Stimulated activated CD4-positive, alpha-beta T cell treated with anti-CD3 and anti-CD28 coated beads, Interleukin-2, amount 100 ng/mL, for 48 hours (primary cell): ENCODE data around the gene EMP1.

Source experiments
- DNase-seq, 2 donors: peaks; one replicate each; pipeline ENCODE4 v3.0.0-alpha.2; 2020

EMP1 gene

DNA sequence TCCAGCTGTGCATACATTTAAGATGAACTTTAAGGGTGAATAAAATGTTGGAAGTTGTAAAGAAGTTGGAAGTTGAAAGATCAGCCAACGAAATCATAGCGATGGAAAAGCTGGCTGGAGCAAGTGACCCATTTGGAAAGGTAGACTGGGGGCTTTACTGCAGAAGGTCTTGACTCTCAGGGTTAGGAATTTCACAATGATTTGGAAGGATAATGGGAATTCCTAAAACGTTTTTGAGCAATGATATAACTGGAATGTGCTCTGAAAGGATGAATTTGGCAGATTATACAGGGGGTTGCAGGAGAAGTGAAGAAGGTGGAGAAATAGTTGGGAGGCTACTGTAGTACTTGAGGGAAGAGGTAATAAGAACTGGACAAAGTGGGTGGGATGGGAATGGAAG, 27.4 kb downstream of the EMP1 start:
- DNase-seq: no peak

DNA sequence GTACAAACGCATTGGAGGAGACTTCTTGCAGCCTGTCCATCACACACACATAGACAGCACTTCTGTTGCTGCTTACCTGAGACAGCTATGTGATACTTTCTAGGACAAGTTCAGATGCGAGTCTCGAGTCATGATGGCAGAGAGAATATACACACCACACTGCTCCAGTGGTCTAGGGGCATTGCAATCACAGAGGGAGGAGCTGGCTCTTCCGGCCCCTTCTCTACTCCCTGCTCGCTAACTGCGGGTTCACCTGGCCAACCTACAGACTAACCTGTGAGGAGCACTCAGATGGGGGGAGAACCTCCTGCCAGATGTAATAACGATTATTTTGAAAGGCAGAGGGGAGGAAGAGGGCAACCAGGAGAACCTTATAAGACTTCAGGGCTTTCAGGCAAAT, 30.7 kb downstream of the EMP1 start:
- no peak for DNase-seq

DNA sequence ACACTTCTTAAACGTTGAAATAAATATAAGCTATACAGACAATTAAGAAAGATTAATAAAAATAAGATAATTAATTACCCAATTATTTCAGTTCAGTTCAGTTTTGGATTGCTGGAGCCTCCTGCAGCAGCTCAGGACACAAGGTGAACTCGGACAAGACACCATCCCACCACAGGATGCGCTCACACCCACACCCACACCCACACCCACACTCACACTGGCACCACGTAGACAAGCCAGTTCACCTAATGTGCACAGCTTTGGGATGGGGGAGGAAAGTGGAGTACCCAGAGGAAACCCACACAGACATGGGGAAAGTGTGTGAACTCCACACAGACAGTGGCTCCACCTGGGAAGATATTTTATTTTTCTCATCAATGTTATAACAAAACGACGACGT, 32.1 kb downstream of the EMP1 start:
- no peak for DNase-seq

DNA sequence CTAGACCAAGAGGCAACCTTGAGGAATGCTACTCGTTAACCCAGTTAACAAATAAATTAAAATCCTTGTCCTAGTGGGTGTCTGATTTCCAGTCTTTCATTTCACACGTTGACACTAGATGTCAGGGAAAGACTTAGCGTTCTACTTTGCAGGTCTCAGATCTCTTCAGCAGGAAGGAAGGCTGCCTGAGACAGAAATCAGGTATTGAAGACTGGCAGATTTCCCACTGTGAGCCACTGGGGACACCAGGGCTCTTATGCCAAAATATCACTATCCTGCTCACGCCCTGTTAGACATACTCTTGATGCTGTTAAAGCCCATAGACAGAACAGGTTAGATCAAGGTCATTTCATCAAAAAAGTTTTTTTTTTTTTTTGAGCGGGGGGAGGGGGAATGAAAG, 33.0 kb downstream of the EMP1 start:
- DNase-seq: no peak

GRCh38 chr12:13230500-13230899, 34.0 kb downstream of the EMP1 start:
- no peak for DNase-seq

- peak; percentile 19 to 27 for DNase-seq
These were observed 37.5 kb downstream of the EMP1 start for GRCh38 chr12:13233830-13234641.

DNA sequence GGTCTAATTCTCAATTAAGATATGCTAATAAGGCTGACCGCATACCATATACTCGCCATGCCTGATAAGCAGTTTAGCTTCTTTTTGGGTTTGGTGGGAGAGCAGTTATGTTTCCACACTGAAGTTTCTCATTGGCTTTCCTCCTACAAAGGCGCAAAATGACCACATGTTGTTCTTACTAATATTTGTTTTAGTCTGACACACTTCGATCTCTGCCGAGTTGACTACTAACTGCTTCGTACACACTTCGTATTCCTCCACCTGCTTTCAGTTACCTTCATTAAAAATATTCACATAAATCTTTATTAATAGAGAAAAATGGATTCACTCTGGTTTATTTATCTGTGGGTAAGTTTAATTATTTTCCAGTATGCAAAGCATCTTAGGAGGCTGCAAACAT, 41.7 kb downstream of the EMP1 start:
- no peak for DNase-seq

GRCh38 chr12:13241833-13242488, 45.4 kb downstream of the EMP1 start:
- no peak for DNase-seq

GRCh38 chr12:13242936-13243335, 46.4 kb downstream of the EMP1 start:
- no peak for DNase-seq

DNA sequence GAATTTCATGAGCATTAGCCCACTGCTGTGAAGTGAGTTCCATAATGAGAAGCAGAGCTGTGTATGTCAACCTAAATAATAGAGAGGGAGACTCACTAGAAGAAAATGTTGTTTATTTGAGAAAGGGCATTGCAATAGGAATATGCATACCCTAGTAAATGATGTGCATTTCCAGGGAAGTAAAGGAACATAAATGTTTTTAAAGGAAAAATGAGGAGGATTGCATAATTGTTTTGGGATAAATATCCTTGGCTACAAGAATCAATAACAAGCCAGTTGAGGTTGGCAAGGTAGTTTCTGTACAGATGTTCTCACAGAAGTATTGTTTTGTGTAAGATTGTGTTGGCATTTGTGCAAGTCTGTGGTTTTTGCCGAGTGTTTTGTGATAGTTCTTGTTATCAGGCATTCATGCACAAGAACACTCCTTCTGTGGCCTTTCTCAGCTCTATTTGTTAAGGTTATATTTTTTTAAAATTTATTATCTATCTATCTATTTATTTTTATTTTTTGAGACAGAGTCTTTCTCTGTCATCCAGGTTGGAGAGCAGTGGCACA, 47.1 kb downstream of the EMP1 start:
- DNase-seq: no peak

DNA sequence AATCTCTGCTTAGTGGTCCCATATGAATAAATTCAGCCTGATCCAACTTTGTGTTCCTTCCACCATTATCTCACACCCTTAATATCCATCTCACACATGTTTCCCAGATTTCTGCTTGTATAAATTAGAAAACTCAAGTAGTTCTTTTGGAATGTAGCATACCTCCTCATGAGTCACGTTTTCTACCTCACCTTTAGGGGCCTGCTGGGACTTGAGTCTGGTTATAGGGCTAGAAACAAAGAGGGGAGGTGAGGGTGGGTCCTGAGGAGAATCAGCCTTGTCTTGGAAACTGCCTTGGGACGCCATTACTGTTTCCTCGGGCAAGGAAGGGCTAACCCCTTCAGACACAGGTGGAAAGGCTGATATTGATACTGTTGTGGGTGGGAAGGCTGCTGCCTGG, 51.1 kb downstream of the EMP1 start:
- no peak for DNase-seq

GRCh38 chr12:13248964-13249363, 52.4 kb downstream of the EMP1 start:
- no peak for DNase-seq

DNA sequence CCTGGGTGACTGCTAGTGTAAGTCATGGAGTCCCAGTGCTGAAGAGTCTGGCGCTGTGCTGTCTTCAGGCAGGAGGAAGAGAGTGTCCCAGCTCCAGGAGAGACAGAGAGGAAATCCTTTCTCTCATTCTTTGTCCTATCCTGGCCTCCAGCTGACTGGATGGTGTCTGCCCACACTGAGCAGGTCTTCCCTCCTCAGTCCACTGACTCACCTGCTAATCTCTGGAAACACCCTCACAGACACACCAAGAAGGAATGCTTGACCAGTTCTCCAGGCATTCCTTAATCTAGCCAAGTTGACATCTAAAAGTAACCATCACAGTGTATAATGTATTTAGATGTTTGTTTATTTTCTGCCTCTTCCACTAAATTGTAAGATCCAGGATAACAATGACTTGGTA, 53.9 kb downstream of the EMP1 start:
- DNase-seq: no peak

DNA sequence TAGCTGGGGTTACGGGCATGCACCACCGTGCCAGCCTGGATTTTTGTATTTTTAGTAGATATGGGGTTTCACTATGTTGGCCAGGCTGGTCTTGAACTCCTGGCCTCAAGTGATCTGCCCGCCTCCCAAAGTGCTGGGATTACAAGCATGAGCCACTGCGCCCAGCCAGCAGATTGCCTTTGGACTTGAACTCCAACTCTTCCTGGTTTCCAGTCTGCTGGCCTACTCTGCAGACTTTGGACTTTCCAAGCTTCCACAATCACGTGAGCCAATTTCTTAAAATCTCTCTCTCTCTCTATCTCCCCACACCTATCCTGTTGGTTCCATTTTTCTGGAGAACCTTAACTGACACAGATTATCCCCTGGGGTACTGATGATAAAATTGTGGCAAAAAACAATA, 55.0 kb downstream of the EMP1 start:
- no peak for DNase-seq

GRCh38 chr12:13252024-13252423, 55.5 kb downstream of the EMP1 start:
- no peak for DNase-seq

- no peak for DNase-seq
These were observed 56.1 kb downstream of the EMP1 start for GRCh38 chr12:13252616-13253015.

- DNase-seq: no peak
These were observed 57.6 kb downstream of the EMP1 start for GRCh38 chr12:13253966-13254760.

GRCh38 chr12:13255792-13256691, 59.5 kb downstream of the EMP1 start:
- DNase-seq: peak; percentile 84 to 85

DNA sequence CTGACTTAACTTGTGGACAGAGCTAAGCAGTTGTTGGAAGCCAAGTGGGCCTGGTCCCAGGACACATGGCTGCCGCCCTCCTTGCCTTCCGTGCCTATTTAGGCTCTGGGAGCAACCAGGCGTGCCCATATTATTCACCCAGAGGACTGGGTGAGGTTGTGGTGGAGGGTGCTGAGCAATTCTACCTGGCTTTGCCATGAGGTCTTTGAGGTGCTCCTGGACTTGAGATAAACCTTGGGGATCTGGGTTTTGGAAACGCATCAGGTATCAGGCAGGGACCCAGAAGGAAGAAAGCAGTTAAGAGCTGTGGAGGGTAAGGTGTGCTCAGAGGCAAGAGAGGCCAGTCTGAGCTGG, 60.1 kb downstream of the EMP1 start:
- no peak for DNase-seq

- no peak for DNase-seq
These were observed 60.9 kb downstream of the EMP1 start for GRCh38 chr12:13257356-13257875.

- no peak for DNase-seq
These were observed 61.7 kb downstream of the EMP1 start for GRCh38 chr12:13258197-13258596.

- DNase-seq: no peak
These were observed 62.2 kb downstream of the EMP1 start for GRCh38 chr12:13258717-13259119.
